ENCODE results near the gene BACH2.

Gene BACH2

DNA sequence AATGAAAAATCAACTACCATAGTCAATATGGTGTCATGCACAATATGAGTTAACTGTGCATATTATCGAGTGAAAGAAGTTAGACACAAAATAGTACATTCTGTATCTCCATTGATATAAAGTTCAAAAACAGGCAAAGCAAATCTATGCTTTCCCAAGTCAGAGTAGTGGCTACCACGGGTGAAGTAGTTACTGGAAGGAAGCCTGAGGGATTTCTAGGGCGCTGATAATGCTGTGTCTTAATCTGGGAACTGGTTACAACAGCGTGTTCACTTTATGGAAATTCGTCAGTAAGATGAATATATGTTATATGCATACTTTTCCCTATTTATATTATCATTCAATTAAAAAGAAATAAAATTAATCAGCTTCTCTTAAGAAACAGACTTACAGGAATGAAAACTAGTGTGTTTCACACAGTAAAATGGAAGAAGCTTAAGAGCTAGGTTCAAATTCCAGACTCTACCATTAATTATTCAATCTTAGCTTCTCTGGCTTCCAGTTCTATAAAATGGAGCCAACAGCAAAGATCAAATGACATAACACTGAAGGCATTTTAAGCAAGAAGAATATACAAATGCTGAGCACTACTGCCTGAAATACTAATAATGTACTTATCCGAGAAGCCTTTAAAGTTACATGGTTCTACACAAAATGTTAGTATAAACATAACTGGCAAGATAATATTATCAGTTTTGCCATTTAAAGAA is 19.2 kb downstream of the BACH2 start:
- 80% methylated on average over 2 of the region's 6 CpGs for WGBS
- no peak overlapping the region for H2BK5ac ChIP-seq (ENCODE audit: low read depth, low read length, poor library complexity, severe bottlenecking)
- no peak overlapping the region for H2AK5ac ChIP-seq (ENCODE audit: low read length, severe bottlenecking)
- no peaks in the 10 kb centered on the region for H3K79me1 ChIP-seq (replicated peaks; ENCODE audit: low read length, poor library complexity, severe bottlenecking)
- H2BK15ac ChIP-seq (ENCODE audit: low read depth, poor library complexity, severe bottlenecking), result no peak overlapping the region
- H2BK120ac ChIP-seq (ENCODE audit: low read depth, low read length), result no peak overlapping the region
- no peak overlapping the region for H2BK12ac ChIP-seq (ENCODE audit: low read length in 2 of 2)
- no peak overlapping the region for H3K18ac ChIP-seq (ENCODE audit: low read depth in 1 of 2, low read length in 2 of 2)
- no peaks in the 10 kb centered on the region for H3K9me3 ChIP-seq (ENCODE audit: control insufficient read depth, low read length)
- H3K27ac ChIP-seq (ENCODE audit: low read length, poor library complexity, severe bottlenecking), result no peak overlapping the region
- no peak overlapping the region for H3K4me2 ChIP-seq (ENCODE audit: low read length, poor library complexity, severe bottlenecking)
- no peak overlapping the region for H2AFZ ChIP-seq (ENCODE audit: low read depth, low read length)
- H4K91ac ChIP-seq (ENCODE audit: low read length), result no peak overlapping the region
- no peak overlapping the region for H3K9ac ChIP-seq (ENCODE audit: low read length)
- H3K4me3 ChIP-seq (ENCODE audit: insufficient read depth in 1 of 2, low read depth in 1 of 2, low read length in 2 of 2), result no peak overlapping the region
- H3K36me3 ChIP-seq (ENCODE audit: control insufficient read depth in 1 of 2, insufficient read depth in 2 of 2, low read depth in 1 of 2, low read length in 2 of 2), result no peaks in the 10 kb centered on the region
- no peak overlapping the region for H4K8ac ChIP-seq (ENCODE audit: low read length)
- no peak overlapping the region for H3K14ac ChIP-seq (ENCODE audit: low read length in 2 of 2)
- peaks cover 0 to 11% of the 10 kb centered on the region in 2 experiments for H3K27me3 ChIP-seq (ENCODE audit: control insufficient read depth in 1 of 2, insufficient read depth in 1 of 2, low read length in 2 of 2)
- no peak overlapping the region for H3K4ac ChIP-seq (ENCODE audit: low read depth in 1 of 2, low read length in 2 of 2)
- H3K4me1 ChIP-seq (ENCODE audit: control insufficient read depth, insufficient read depth, low read depth, low read length), result no peaks in the 10 kb centered on the region
- no peak for DNase-seq
- H3K23ac ChIP-seq (ENCODE audit: low read length in 2 of 2), result no peak overlapping the region

DNA sequence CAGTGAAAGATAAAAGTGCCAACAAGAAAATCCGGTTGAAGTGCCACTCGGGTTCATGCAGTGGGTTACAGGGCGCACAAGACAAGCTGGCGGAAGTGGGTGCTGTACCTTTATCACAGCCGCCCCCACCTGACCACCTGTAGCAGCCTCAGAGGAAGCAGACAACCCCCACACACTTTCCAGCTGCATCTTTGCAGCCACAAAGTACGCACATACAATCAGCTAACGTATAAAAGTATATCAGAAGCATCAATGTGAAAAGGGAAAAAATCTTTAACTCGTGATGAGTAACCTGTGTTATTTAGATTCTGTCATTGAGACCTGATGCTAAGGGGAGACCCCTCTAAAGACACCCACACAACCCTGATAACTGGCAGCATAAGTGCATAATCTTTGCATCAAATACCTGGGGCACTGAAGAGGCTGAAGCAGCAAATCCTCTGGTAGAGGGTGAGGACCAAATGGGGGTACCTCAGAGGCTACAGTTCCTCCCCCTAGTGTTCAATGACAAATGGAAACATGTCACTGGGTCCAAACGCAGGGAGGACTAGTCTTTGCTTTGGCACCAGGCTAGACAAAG is 22.1 kb downstream of the BACH2 start:
- Histone ChIP-seq H4K8ac (ENCODE audit: low read length) (no peak overlapping the region), H3K23ac (ENCODE audit: low read length in 2 of 2) (no peak overlapping the region), H3K18ac (ENCODE audit: low read depth in 1 of 2, low read length in 2 of 2) (no peak overlapping the region), H3K9ac (ENCODE audit: low read length) (no peak overlapping the region), H3K27me3 (ENCODE audit: control insufficient read depth in 1 of 2, insufficient read depth in 1 of 2, low read length in 2 of 2) (peaks cover 0 to 11% of the 10 kb centered on the region in 2 experiments), H2BK12ac (ENCODE audit: low read length in 2 of 2) (no peak overlapping the region), H3K4me3 (ENCODE audit: insufficient read depth in 1 of 2, low read depth in 1 of 2, low read length in 2 of 2) (no peak overlapping the region), H3K14ac (ENCODE audit: low read length in 2 of 2) (no peak overlapping the region), H2BK15ac (ENCODE audit: low read depth, poor library complexity, severe bottlenecking) (no peak overlapping the region), H3K4ac (ENCODE audit: low read depth in 1 of 2, low read length in 2 of 2) (no peak overlapping the region), H4K91ac (ENCODE audit: low read length) (no peak overlapping the region), H3K9me3 (ENCODE audit: control insufficient read depth, low read length) (peaks cover 8% of the 10 kb centered on the region), H3K79me1 (replicated peaks; ENCODE audit: low read length, poor library complexity, severe bottlenecking) (no peaks in the 10 kb centered on the region), H2BK5ac (ENCODE audit: low read depth, low read length, poor library complexity, severe bottlenecking) (no peak overlapping the region), H2AK5ac (ENCODE audit: low read length, severe bottlenecking) (no peak overlapping the region), H2AFZ (ENCODE audit: low read depth, low read length) (no peak overlapping the region), H3K27ac (ENCODE audit: low read length, poor library complexity, severe bottlenecking) (no peak overlapping the region), H3K4me2 (ENCODE audit: low read length, poor library complexity, severe bottlenecking) (no peak overlapping the region), H2BK120ac (ENCODE audit: low read depth, low read length) (no peak overlapping the region), H3K4me1 (ENCODE audit: control insufficient read depth, insufficient read depth, low read depth, low read length) (no peaks in the 10 kb centered on the region), H3K36me3 (ENCODE audit: control insufficient read depth in 1 of 2, insufficient read depth in 2 of 2, low read depth in 1 of 2, low read length in 2 of 2) (no peaks in the 10 kb centered on the region)
- 94% methylated on average over 7 of the region's 9 CpGs for WGBS
- no peak for DNase-seq

DNA sequence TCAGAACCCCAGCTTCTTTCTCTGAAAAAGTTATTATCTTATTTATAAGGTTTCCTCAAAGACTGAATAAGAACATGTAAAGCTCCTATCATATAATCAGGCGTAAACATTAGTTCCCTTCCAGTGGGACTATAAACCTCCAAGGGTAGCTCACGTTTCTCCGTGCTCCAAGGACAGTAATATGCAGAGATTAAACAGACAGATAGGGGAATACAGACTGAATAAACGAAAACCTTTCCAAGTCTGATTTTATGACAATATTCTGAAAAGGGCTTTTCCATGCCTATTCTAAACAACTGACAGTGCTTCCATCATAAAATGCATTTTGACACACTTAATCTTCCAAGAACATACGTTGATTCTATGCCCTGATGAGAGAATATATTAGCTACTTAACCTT is 22.8 kb downstream of the BACH2 start:
- no peak overlapping the region for H3K23ac ChIP-seq (ENCODE audit: low read length in 2 of 2)
- no peak overlapping the region for H3K4me3 ChIP-seq (ENCODE audit: insufficient read depth in 1 of 2, low read depth in 1 of 2, low read length in 2 of 2)
- no peak overlapping the region for H4K91ac ChIP-seq (ENCODE audit: low read length)
- H3K36me3 ChIP-seq (ENCODE audit: control insufficient read depth in 1 of 2, insufficient read depth in 2 of 2, low read depth in 1 of 2, low read length in 2 of 2), result no peaks in the 10 kb centered on the region
- H3K4me1 ChIP-seq (ENCODE audit: control insufficient read depth, insufficient read depth, low read depth, low read length), result no peaks in the 10 kb centered on the region
- no peak overlapping the region for H3K18ac ChIP-seq (ENCODE audit: low read depth in 1 of 2, low read length in 2 of 2)
- no peak overlapping the region for H2AFZ ChIP-seq (ENCODE audit: low read depth, low read length)
- WGBS, result 87% methylated on average over 5 of the region's 5 CpGs
- H2BK15ac ChIP-seq (ENCODE audit: low read depth, poor library complexity, severe bottlenecking), result no peak overlapping the region
- no peak for DNase-seq
- H2BK5ac ChIP-seq (ENCODE audit: low read depth, low read length, poor library complexity, severe bottlenecking), result no peak overlapping the region
- no peak overlapping the region for H3K4me2 ChIP-seq (ENCODE audit: low read length, poor library complexity, severe bottlenecking)
- H2BK120ac ChIP-seq (ENCODE audit: low read depth, low read length), result no peak overlapping the region
- H3K14ac ChIP-seq (ENCODE audit: low read length in 2 of 2), result no peak overlapping the region
- no peak overlapping the region for H4K8ac ChIP-seq (ENCODE audit: low read length)
- no peak overlapping the region for H2BK12ac ChIP-seq (ENCODE audit: low read length in 2 of 2)
- peaks cover 8% of the 10 kb centered on the region for H3K9me3 ChIP-seq (ENCODE audit: control insufficient read depth, low read length)
- H2AK5ac ChIP-seq (ENCODE audit: low read length, severe bottlenecking), result no peak overlapping the region
- H3K4ac ChIP-seq (ENCODE audit: low read depth in 1 of 2, low read length in 2 of 2), result no peak overlapping the region
- H3K79me1 ChIP-seq (replicated peaks; ENCODE audit: low read length, poor library complexity, severe bottlenecking), result no peaks in the 10 kb centered on the region
- no peak overlapping the region for H3K27ac ChIP-seq (ENCODE audit: low read length, poor library complexity, severe bottlenecking)
- no peak overlapping the region for H3K9ac ChIP-seq (ENCODE audit: low read length)
- H3K27me3 ChIP-seq (ENCODE audit: control insufficient read depth in 1 of 2, insufficient read depth in 1 of 2, low read length in 2 of 2), result peaks cover 0 to 11% of the 10 kb centered on the region in 2 experiments

DNA sequence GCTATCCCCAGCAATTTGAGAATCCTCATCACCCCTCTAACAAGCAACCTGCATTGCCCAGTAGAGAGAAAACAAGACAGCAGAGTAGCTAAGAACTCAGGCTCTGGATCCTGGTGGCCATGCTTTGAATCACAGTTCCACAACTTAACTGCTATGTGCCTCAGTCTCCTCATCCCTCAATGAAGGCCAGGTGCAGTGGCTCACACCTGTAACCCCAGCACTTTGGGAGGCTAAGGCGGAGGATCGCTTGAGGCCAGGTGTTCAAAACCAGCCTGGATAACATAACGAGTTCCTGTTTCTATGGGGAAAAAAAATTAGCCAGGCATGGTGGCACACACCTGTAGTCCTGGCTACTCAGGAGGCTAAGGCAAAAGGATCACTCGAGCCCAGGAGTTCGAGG is 23.7 kb downstream of the BACH2 start:
- H2AFZ ChIP-seq (ENCODE audit: low read depth, low read length), result no peak overlapping the region
- no peak overlapping the region for H2AK5ac ChIP-seq (ENCODE audit: low read length, severe bottlenecking)
- no peak overlapping the region for H2BK120ac ChIP-seq (ENCODE audit: low read depth, low read length)
- H4K91ac ChIP-seq (ENCODE audit: low read length), result no peak overlapping the region
- H3K27me3 ChIP-seq (ENCODE audit: control insufficient read depth in 1 of 2, insufficient read depth in 1 of 2, low read length in 2 of 2), result peaks cover 0 to 11% of the 10 kb centered on the region in 2 experiments
- H3K18ac ChIP-seq (ENCODE audit: low read depth in 1 of 2, low read length in 2 of 2), result no peak overlapping the region
- no peak overlapping the region for H3K4me3 ChIP-seq (ENCODE audit: insufficient read depth in 1 of 2, low read depth in 1 of 2, low read length in 2 of 2)
- DNase-seq, result no peak
- no peak overlapping the region for H3K14ac ChIP-seq (ENCODE audit: low read length in 2 of 2)
- no peak overlapping the region for H4K8ac ChIP-seq (ENCODE audit: low read length)
- H3K4ac ChIP-seq (ENCODE audit: low read depth in 1 of 2, low read length in 2 of 2), result no peak overlapping the region
- no peaks in the 10 kb centered on the region for H3K79me1 ChIP-seq (replicated peaks; ENCODE audit: low read length, poor library complexity, severe bottlenecking)
- no peak overlapping the region for H3K23ac ChIP-seq (ENCODE audit: low read length in 2 of 2)
- no peaks in the 10 kb centered on the region for H3K36me3 ChIP-seq (ENCODE audit: control insufficient read depth in 1 of 2, insufficient read depth in 2 of 2, low read depth in 1 of 2, low read length in 2 of 2)
- H3K4me2 ChIP-seq (ENCODE audit: low read length, poor library complexity, severe bottlenecking), result no peak overlapping the region
- no peak overlapping the region for H2BK12ac ChIP-seq (ENCODE audit: low read length in 2 of 2)
- no peaks in the 10 kb centered on the region for H3K4me1 ChIP-seq (ENCODE audit: control insufficient read depth, insufficient read depth, low read depth, low read length)
- no peak overlapping the region for H3K27ac ChIP-seq (ENCODE audit: low read length, poor library complexity, severe bottlenecking)
- no peak overlapping the region for H3K9ac ChIP-seq (ENCODE audit: low read length)
- WGBS, result 94% methylated on average over 5 of the region's 5 CpGs
- H2BK15ac ChIP-seq (ENCODE audit: low read depth, poor library complexity, severe bottlenecking), result no peak overlapping the region
- peaks cover 8% of the 10 kb centered on the region for H3K9me3 ChIP-seq (ENCODE audit: control insufficient read depth, low read length)
- H2BK5ac ChIP-seq (ENCODE audit: low read depth, low read length, poor library complexity, severe bottlenecking), result no peak overlapping the region
